Glomerular visceral epithelial cell (primary cell): Measurements from ENCODE around the gene TBPL1.
"Not testable (repeated sequence)": the region's sequence is repeated elsewhere in the genome, so short reads cannot be mapped to it uniquely, and the experiment has no call there.

ENCODE experiments used
- DNase-seq: peaks from one replicate; pipeline ENCODE4 v3.0.0-alpha.2; 2016; ENCODE audit errors: extremely low spot score

The TBPL1 gene

GRCh38 chr6:133973109-133973971 is 20.3 kb downstream of the TBPL1 start:
- peak; percentile 54 for DNase-seq

GRCh38 chr6:133977983-133978895 is 25.2 kb downstream of the TBPL1 start:
- peak; percentile 33 for DNase-seq

GRCh38 chr6:133978896-133979240 is 25.8 kb downstream of the TBPL1 start:
- no peak for DNase-seq

GRCh38 chr6:133979269-133979963 is 26.4 kb downstream of the TBPL1 start:
- DNase-seq: not testable (repeated sequence)

- no peak for DNase-seq
Observed at GRCh38 chr6:133980168-133980567, 27.1 kb downstream of the TBPL1 start.

GRCh38 chr6:133983099-133983939 is 30.3 kb downstream of the TBPL1 start:
- no peak for DNase-seq

GRCh38 chr6:133985970-133986369 is 32.9 kb downstream of the TBPL1 start:
- DNase-seq: no peak

- DNase-seq: no peak
Observed at GRCh38 chr6:133986942-133987341, 33.9 kb downstream of the TBPL1 start.

- DNase-seq: no peak
Observed at GRCh38 chr6:133989525-133989924, 36.5 kb downstream of the TBPL1 start.

GRCh38 chr6:133990321-133990720 is 37.3 kb downstream of the TBPL1 start:
- DNase-seq: no peak

GRCh38 chr6:133991096-133991593 is 38.1 kb downstream of the TBPL1 start:
- peak; percentile 53 for DNase-seq

GRCh38 chr6:133992992-133993680 is 40.1 kb downstream of the TBPL1 start:
- DNase-seq: no peak

- no peak for DNase-seq
Observed at GRCh38 chr6:133995296-133995695, 42.3 kb downstream of the TBPL1 start.

- DNase-seq: no peak
Observed at GRCh38 chr6:133995758-133996157, 42.7 kb downstream of the TBPL1 start.

- no peak for DNase-seq
Observed at GRCh38 chr6:133997267-133997666, 44.2 kb downstream of the TBPL1 start.

- no peak for DNase-seq
Observed at GRCh38 chr6:133999305-133999704, 46.3 kb downstream of the TBPL1 start.

GRCh38 chr6:134000443-134000842 is 47.4 kb downstream of the TBPL1 start:
- DNase-seq: no peak

GRCh38 chr6:134002821-134003220 is 49.8 kb downstream of the TBPL1 start:
- DNase-seq: peak; percentile 82

GRCh38 chr6:134003542-134003951 is 50.5 kb downstream of the TBPL1 start:
- DNase-seq: no peak

GRCh38 chr6:134004714-134005113 is 51.7 kb downstream of the TBPL1 start:
- no peak for DNase-seq
